ENCODE measurements around the gene MTRF1L. TPM values are rescaled to one million over a fixed set of nuclear protein-coding genes. Genes with fewer than 3 reads are reported as not detected.

MTRF1L gene, protein sequence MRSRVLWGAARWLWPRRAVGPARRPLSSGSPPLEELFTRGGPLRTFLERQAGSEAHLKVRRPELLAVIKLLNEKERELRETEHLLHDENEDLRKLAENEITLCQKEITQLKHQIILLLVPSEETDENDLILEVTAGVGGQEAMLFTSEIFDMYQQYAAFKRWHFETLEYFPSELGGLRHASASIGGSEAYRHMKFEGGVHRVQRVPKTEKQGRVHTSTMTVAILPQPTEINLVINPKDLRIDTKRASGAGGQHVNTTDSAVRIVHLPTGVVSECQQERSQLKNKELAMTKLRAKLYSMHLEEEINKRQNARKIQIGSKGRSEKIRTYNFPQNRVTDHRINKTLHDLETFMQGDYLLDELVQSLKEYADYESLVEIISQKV
- total RNA-seq (2014; rRNA removed) (12.7 and 19.1 TPM in 2 replicates), Bru-seq, nascent RNA (percentile 79 among the genes with signal in this experiment), BruChase-seq, experiment 1, labeled RNA remaining after a 6-hour chase (percentile 71 among the genes with signal in this experiment), BruChase-seq, experiment 2, labeled RNA remaining after a 2-hour chase (percentile 72 among the genes with signal in this experiment)
- long read RNA-seq, transcript MTRF1L-203 (7 exons, 3,676 nt): minor isoform, 11 of 53 reads
- long read RNA-seq, transcript MTRF1L-208 (7 exons, 3,651 nt): major isoform, 15 of 53 reads
- long read RNA-seq, partial matches to known transcripts: 3 of 53 reads
- long read RNA-seq, other reads (novel, unspliced or antisense): 18 of 53 reads

DNA sequence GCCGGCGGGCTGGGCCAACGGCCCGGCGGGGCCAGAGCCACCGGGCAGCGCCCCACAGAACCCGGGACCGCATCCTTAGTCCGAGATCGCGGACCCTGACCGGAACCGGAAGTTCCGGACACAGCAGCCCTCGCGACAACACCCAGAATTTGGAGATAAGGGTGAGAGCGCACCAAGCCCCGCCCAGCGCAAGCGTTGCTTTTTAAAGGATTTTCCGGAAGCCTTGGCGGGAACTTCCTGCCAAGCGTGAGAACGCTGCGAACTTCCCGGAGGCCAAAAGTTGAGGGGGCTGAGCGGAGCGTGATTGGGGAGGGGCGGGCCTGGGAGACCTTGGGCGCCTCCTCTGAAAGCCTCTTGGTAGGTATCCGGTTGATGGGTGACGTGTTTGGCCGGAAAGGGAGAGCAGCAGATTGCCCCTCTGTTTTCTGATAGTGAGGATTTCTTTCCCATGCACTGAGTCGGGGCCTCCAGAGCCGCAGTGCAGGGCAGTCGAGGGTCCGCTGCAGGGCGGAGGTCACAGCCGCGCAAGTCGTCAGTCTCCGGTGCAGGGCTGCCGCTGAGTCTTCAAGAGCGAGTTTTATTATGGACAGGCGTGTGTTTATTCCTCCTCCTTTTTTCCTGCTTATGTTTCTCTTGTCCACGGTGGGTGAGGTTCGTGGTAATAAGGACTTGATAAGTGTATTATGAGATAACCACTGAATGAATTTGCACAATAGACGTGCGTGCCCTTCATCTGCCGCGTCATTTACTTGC, at the start of gene MTRF1L:
TSS of gene MTRF1L (minus strand) at position 97 of the 753 bp plus-strand sequence. CDS start at position 73, 24 bp downstream.
- H3K4me3 ChIP-seq (ENCODE audit: low read length): peak within 1 kb of the TSS; percentile 100
- no peaks in the 10 kb centered on the region for H3F3A ChIP-seq (ENCODE audit: low read length, unreplicated experiment)
- peaks cover 56% of the 10 kb centered on the region for H3K79me2 ChIP-seq (ENCODE audit: low read length)
- H2AFZ ChIP-seq (ENCODE audit: low read length): peak within 1 kb of the TSS; percentile 93
- peak within 1 kb of the TSS; percentile 89 for H3K9ac ChIP-seq (ENCODE audit: low read length)
- H3K36me3 ChIP-seq (ENCODE audit: low read depth, low read length): peaks cover 8% of the 10 kb centered on the region
- intact Hi-C loops (cut with micrococcal nuclease): loop anchor here (1.0 to 2.0 kb wide), 3 partner anchors 20 to 28 kb away; partner anchors contain the start of gene FBXO5
- H3K27me3 ChIP-seq (ENCODE audit: low read length): no peaks in the 10 kb centered on the region
- peak within 1 kb of the TSS; percentile 95 for H3K4me2 ChIP-seq (ENCODE audit: low read length)
- CTCF ChIA-PET: no interaction called here
- TF ChIP-seq EZH2 (IDR thresholded peaks at IDR 0.05; ENCODE audit: low read length, unreplicated experiment) (no peak), EZH2phosphoT487 (IDR thresholded peaks at IDR 0.05; ENCODE audit: borderline replicate concordance, low read length) (no peak)
- TF ChIP-seq, protein P1, sequence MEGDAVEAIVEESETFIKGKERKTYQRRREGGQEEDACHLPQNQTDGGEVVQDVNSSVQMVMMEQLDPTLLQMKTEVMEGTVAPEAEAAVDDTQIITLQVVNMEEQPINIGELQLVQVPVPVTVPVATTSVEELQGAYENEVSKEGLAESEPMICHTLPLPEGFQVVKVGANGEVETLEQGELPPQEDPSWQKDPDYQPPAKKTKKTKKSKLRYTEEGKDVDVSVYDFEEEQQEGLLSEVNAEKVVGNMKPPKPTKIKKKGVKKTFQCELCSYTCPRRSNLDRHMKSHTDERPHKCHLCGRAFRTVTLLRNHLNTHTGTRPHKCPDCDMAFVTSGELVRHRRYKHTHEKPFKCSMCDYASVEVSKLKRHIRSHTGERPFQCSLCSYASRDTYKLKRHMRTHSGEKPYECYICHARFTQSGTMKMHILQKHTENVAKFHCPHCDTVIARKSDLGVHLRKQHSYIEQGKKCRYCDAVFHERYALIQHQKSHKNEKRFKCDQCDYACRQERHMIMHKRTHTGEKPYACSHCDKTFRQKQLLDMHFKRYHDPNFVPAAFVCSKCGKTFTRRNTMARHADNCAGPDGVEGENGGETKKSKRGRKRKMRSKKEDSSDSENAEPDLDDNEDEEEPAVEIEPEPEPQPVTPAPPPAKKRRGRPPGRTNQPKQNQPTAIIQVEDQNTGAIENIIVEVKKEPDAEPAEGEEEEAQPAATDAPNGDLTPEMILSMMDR (conservative IDR thresholded peaks at IDR 0.05; ENCODE audit: low read depth, low read length): no peak
- H3K27ac ChIP-seq (ENCODE audit: low read length): peak within 1 kb of the TSS; percentile 81
- H3K9me2 ChIP-seq (replicated peaks; ENCODE audit: low read length): no peaks in the 10 kb centered on the region
- DNase-seq (peak; percentile 95), ATAC-seq (peak; percentile 90)
- H4K20me1 ChIP-seq (ENCODE audit: low read length): 0 out of 2 replicates have a peak, but pooled peaks cover 7% of the 10 kb centered on the region
- BruUV-seq (replicated peaks): TSS peak; percentile 81
- H3K9me3 ChIP-seq (ENCODE audit: low read length): no peaks in the 10 kb centered on the region
- POLR2A ChIA-PET (ENCODE audit: unreplicated experiment): interaction anchor here (0.5 kb wide), 1 partner anchor 743 kb away, joined by 5 read pairs; no protein-coding TSS in a partner anchor
- peaks cover 17% of the 10 kb centered on the region for H3K4me1 ChIP-seq (ENCODE audit: insufficient read depth, low read length)

DNA sequence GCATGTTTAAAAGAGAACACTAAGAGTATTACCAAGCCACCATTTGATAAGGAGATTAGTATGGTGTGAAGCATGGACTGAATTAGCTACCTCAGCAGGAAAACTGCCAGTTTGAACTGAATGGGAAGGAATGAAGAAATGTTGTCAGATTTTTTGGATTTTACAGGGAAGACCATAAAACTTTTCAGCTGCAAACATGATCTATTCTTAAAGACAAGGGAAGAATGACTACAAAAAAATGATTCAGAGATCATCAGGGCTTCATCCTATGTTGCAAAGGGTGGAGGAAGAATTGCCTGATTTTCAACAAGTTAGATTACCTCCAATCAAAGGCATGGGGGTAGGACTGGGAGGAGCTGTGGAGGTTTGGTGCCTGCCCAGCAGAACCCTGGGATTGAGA, 49.3 kb upstream of the MTRF1L start:
- ChIA-PET CTCF (no interaction called here), POLR2A (ENCODE audit: unreplicated experiment) (no interaction called here)
- H3K79me2 ChIP-seq (ENCODE audit: low read length): no peaks in the 10 kb centered on the region
- H3K9me3 ChIP-seq (ENCODE audit: low read length): no peaks in the 10 kb centered on the region
- H4K20me1 ChIP-seq (ENCODE audit: low read length): no peaks in the 10 kb centered on the region
- no peaks in the 10 kb centered on the region for H3K36me3 ChIP-seq (ENCODE audit: low read depth, low read length)
- H3K4me1 ChIP-seq (ENCODE audit: insufficient read depth, low read length): peaks cover 23% of the 10 kb centered on the region
- H3K27me3 ChIP-seq (ENCODE audit: low read length): no peaks in the 10 kb centered on the region
- TF ChIP-seq EZH2phosphoT487 (IDR thresholded peaks at IDR 0.05; ENCODE audit: borderline replicate concordance, low read length): no peak
- no peak for TF ChIP-seq EZH2 (IDR thresholded peaks at IDR 0.05; ENCODE audit: low read length, unreplicated experiment)
- TF ChIP-seq, protein P1 (conservative IDR thresholded peaks at IDR 0.05; ENCODE audit: low read depth, low read length): no peak
- ATAC-seq (no peak), DNase-seq (no peak)
- H3K4me3 ChIP-seq (ENCODE audit: low read length): no peak overlapping the region
- H3F3A ChIP-seq (ENCODE audit: low read length, unreplicated experiment): no peaks in the 10 kb centered on the region
- no peaks in the 10 kb centered on the region for H3K9me2 ChIP-seq (replicated peaks; ENCODE audit: low read length)
- H3K27ac ChIP-seq (ENCODE audit: low read length): no peak overlapping the region
- intact Hi-C loops (cut with micrococcal nuclease): no loop called here
- H2AFZ ChIP-seq (ENCODE audit: low read length): no peak overlapping the region
- no TSS peak for BruUV-seq (replicated peaks)
- no peak overlapping the region for H3K4me2 ChIP-seq (ENCODE audit: low read length)
- no peak overlapping the region for H3K9ac ChIP-seq (ENCODE audit: low read length)

All from PC-3 (cell line).